ENCODE results near the gene ARF1.

DNA sequence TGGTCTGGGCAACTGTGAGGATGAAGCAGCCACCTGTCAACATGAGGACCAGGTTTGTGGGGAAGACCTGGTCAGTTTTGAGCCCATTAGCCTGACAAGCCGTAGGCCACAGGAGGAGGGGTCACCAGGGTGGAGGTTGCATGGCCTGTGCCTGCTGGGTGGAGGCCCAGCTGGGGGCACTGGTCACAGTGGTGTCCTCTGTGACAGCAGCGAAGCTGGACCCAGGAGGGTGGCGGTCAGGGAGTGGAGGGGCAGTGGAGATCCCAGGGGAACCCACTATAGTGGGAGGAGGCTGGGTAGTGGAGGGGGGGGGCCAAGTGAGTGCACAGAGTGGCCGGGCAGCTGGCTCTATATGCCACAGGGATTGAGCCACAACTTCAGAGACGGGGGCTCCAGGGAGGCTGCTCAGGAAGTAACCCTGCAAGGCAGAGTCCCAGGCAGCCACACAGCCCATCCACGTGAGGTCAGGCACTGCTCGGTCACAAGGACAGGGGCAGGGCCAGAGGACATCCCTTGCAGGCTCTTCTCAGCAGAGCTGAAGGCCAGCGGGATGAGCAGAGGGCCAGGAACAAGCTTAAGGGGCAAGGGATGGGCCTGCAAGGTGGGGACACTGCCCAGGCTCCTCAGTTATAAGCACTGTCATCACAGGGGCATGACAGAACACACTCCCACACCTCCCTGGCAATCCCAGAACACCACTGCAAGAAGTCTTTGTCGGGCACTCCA, 22.9 kb downstream of the ARF1 start:
- no peak for TF ChIP-seq CTCF (IDR thresholded peaks at IDR 0.05; ENCODE audit: low read depth, low read length)
- TF ChIP-seq POLR2A (IDR thresholded peaks at IDR 0.05; ENCODE audit: extremely low read depth, insufficient read length) = no peak
- TF ChIP-seq MAX (IDR thresholded peaks at IDR 0.05; ENCODE audit: low read depth, low read length) = no peak

Measured in NB4 (cell line).